HG03196 (cell line): ENCODE data around the gene EML4.

Source experiments
- ATAC-seq: cut with Tn5 transposase; IDR thresholded peaks from one replicate; pipeline ENCODE4 v1.9.1; 2021; ENCODE audit not compliant: unreplicated experiment

The EML4 gene

DNA sequence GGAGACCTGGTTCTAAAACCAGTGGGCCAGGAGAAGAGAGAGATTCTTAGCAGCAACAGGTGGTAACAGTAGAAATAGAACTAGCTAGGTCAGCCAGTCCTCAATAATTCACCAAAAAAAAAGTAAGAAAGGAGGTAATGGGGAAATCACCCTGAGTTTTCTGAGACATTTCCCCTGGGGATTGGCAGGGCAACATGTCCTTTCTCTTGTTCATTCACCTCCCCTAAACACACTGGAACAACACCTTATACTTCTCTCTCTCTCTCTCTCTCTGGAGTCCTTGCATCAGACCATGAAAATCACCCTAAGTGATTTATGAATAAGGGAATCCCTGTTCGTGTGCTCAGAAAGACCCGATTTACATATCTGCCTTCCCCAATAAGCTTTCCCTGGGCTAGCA, 127.1 kb downstream of the EML4 start:
- no peak for ATAC-seq

DNA sequence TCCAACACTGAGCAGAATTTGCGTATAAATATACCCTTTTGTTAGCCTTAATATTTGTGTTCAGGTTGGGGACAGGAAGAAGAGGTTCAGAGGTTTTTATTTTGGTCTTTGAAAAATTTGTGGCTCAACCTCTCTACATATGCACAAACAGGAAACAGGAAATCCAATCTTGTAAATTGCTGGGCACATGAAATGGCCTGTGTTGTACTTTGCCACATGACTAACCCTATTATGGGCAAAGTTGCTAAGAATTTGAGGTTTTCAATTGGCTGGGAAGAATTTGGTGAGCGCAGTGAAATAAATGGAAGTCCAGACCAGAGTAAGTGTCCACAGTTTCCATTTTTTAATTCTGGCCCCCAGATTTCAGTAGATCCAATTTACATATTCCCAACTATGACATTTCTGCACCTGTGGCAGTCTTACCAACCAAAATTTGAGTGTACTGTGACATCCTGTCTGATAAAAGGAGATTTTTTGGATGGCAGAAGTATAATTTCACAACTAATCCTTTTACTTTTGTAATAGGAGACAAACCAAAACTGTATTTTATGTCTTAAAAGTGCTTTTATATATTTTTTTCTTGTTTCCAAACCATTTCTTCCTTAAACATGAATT, 128.3 kb downstream of the EML4 start:
- ATAC-seq, result no peak

DNA sequence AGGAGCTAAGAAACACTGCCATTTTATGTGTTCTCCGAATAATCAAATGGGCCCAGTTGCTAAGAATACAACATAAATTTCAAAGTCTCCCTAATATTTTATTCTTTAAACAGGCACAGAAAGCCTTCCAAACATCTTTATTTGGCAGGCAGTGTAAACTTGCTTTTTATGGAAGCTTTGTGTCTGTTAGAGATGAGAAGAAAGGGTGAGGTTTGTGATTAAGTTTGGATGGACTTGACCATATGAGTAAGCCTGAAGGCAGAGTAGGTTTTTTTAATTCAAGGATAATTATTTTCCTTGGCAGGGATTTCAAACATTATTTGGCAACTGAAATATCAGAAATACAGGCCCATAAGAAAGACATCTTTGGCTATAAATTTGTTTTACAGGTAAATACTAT, 129.0 kb downstream of the EML4 start:
- ATAC-seq, result no peak

DNA sequence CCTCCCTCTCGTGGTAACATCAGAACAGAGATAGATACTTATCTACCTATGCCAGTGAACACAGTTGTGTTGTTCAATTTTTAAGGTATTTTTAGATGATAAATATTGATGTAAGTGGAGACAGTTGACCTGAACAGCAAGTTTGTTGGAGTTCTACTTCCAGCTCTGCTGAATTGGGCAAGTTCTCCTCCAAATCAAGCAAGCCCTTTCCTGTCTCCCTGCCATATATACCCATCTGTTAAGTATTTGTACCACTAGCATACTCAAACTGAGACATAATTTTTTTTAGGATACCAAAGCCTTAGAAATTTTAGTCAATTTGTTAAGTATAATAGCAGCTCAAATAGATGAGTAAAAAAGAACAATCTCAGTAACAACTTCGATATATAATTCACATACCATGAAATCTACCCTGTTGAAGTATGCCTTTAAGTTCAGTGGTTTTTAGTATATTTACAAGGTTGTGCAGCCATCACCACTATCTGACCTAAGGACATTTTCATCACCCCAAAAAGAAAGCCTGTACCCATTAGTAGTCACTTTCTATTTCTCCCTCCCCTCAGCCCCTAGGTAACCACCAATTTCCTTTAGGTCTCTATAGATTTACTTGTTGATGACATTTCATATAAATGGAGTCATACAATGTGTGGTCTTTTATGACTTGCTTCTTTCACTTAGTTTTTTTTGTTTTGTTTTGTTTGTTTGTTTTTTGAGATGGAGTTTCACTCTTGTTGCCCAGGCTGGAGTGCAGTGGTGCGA, 130.0 kb downstream of the EML4 start:
- no peak for ATAC-seq

DNA sequence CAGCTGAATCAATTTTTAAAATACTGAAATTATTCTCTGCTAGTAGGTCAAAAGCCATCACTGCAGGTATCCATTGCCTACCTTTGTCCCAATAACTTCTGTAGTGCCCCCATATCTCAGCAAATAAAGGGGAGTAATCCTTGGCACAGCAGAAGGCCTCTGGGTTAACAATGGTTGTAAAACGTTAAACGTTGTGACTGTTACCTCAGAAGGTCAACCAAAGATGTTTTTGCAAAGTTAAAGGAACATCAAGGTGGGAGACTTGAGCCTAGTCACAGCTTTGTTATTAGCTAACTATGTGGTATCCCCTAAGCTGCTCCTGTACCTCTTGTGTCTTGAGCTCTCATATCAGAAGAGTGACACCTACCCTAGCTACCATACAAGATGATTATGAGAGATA, 131.4 kb downstream of the EML4 start:
- no peak for ATAC-seq

DNA sequence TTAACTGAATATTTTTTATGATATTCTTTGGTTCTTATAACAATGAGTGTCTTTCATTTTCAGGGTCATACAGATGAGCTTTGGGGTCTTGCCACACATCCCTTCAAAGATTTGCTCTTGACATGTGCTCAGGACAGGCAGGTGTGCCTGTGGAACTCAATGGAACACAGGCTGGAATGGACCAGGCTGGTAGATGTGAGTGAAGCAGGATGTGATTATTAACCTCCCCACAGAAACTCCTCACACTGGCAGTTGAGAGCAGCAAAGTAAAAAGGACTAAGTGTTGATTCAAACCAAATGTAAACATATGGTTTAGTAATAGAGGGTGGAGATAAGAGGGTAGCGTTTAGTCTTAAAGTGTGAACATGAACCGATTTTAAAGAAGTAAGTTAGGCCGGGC, 134.1 kb downstream of the EML4 start:
- no peak for ATAC-seq

DNA sequence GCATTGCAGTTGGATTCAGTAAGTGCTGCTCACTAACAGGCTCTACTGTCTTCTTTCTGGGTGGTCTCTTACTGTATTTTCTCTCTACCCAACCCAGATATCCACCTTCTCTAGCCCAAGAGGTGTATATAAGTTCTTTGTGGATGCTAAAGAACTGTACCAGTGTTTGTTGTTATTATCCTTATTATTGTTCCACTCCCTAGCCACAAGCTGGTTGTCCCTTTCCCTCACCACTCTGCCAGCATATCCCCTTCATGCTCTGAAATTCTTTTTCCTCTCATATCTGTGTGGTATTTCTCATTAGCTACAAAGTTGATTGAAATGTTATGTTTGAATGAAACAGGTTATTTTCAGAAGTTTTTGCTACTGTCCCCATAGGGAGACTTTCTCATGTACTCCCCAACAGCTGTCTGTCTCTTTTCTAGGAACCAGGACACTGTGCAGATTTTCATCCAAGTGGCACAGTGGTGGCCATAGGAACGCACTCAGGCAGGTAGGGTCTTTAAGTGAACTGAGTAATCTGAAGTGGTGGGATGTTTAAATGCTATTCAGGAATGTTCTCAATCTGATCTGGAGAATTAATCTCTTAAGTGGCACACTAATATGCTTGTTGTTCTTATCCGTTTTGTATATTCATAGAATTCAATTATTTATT, 135.0 kb downstream of the EML4 start:
- no peak for ATAC-seq

DNA sequence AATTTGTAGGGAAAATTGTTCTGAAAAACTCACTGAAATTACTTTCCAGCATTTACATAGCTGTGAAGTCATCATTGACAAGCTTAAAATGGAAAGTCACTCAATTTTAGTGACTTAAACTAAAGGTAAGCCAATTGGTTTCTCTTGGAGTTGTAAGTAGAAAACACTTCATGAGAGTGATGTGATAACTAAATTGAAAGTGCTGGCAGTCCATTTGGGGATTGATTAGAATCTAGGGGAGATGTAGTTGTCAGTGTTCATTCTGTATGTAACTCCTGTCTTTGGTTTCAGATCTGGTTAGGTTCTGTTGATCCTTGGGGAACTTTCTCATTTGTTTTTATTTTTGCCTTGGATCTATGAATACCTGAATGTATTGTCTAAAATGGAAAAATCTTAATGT, 138.0 kb downstream of the EML4 start:
- no peak for ATAC-seq

DNA sequence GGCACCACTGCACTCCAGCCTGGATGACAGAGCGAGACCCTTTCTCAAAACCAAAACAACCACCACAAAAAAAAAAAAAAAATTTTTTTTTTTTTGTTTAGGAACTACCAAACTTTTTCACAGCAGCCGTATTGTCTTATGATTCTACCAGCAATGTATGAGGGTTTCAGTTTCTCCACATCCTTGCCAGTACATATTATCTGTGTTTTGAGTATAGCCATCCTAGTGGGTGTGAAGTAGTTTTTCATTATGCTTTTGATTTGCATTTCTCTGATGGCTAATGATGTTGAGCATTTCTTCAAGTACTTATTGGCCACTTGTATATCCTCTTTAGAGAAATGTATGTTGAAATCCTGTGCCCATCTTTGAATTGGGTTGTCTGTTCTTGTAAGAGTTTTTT, 140.2 kb downstream of the EML4 start:
- no peak for ATAC-seq

DNA sequence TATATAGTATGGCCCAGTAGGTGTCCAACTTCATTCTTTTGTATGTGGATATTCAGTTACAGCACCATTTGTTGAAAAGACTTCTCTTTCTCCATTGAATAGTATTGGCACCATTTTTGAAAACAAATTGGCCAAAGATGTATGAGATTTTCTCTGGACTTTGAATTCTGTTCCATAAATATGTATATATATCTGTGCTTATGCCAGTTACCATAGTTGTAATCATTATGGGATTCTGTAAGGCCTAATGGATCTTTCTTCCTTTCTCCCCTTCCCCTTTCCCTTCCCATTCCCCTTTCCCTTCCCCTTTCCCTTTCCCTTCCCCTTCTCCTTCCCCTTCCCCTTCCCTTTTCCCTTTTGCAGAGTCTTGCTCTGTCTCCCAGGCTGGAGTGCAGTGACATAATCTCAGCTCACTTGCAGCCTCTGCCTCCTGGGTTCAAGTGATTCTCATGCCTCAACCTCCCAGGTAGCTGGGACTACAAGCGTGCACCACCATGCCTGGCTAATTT, 140.9 kb downstream of the EML4 start:
- ATAC-seq, result no peak

DNA sequence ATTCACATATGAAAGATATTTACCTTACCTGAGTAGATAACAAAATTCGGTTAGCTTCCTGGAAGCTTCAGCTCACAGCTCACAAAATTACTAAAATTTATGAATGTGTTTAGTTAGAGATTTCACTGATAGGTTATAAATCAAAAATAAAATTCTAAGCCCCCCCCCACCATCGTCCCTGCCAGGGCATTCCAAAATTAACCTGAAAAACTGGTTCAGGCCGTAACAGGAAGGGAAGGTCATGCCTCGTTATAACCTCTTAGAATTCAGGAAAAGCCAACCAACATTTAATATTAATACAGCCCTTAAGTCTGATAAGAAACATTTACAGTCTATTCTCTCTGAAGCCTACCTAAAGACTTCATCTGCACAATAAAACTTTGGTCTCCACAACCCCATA, 143.0 kb downstream of the EML4 start:
- ATAC-seq, result no peak

DNA sequence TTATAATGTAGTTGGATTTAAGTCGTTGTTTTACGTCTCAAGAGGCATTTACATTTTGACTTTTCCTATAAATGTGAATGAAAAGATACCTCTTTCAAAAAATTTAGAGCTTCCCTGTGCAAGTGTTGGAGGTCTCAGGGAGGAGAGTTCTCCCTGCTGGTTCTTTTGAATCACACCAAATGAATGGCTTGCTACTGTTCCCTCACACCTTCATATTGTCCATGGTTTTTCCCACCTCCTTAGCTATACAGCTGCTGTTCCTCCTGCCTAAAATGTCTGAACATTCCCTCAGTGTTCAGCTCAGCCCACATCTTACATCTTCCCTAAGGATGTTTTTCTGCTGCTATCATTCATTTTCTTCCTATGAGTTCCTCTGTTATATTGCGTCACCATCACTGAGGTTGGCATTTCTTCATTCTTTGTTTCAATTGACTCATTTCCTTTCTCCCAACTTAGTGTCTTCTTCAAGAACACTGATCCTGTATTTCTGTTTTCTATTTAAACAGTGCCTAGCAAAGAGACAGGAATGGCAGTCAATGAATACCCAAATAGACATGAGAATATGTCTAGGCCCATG, 145.8 kb downstream of the EML4 start:
- no peak for ATAC-seq

DNA sequence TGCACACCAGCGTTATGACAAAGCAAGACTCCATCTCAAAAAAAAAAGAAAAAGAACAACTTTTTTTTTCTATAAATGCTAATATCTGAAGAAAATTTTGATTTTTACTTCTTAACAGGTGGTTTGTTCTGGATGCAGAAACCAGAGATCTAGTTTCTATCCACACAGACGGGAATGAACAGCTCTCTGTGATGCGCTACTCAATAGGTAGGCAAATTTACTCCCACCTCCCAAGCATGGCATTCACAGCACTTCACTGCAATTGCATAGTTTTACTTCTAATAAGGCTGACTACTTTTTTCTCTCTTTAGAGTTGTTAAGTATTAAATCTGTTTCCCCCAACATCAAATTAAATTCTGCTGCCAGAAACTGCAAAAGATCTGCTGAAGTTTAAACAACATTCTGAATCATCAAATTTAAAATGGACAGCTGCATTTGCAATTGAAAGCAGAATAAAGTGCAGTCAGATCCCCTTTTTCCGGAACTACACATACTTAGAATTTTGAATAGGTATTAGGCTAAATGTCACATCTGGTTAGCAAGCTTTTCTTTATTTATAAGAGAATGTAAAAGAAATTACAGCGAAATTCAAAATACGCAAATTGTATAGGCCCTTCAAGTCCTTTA, 146.8 kb downstream of the EML4 start:
- ATAC-seq, result no peak

DNA sequence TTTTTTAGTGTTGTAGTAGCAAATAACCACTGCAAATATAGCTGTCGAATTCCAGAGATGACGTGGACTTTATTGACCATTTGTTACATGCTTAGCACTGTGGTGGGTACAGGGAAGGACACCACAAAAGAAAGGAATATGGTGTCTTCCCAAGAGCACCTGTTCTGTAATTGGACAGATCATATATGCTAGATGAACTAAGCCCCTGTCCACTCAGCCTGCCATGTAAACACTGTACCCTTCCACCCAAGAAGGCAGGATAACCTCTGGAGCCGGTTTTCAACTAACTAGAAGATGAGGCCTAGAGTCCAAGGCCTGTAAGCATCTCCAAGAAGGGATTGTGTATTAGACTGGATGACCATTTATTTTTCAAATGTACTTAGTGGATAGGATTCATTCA, 147.8 kb downstream of the EML4 start:
- ATAC-seq, result no peak

DNA sequence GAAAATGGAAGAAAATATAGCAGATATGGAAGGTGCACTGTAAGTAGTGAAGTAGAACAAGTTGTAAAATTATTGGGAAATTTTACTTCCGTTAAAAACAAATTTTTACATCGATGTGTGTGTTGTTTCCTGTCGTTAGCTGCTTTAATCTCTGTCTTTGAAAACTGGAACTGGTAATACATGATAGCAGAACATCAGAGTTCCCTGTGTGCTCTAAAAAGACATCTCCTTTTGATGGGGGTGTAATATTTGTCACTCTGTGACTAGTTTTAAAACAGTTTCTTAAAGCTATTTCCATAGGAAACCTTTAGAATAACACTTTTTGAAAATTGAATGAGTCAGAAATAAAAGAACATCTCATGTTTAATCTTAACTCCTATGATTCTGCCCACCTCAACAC, 148.3 kb downstream of the EML4 start:
- no peak for ATAC-seq

DNA sequence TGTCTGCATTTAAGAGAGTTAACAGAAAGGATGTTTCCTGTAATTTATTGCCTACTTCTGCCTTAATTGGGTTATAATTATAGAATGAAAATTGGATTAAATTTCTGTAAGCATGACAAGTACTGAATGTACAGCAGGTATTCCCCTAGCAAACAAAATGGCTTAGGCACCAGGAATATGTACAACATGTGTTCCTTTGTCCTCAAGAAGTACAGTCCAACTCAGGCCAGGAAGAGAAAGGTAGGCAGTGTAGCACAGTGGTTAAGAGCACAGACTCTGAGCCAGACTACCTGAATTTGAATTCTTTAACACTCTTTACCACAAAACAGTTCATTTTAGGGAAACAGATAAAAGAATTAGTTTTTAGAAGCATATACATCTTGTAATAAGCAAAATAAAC, 148.8 kb downstream of the EML4 start:
- ATAC-seq, result no peak

DNA sequence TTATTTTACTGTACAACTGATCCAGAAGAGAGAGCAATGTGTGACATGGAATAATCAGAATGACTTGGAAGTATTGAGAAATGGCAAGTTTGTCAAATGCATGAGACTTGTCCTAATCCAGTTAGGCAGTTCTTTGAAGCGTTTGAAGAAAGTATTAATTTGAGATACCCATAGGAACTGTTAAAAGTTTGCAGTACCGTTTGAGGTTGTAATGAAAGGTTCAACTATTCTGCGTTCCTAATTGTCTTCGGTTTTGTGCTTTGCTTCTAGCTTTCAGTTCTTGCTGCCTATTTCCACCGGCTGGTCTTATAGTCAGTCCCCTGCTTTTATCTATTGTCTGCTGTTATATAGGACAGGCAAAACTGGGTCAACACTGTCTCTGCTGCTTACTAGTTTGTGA, 150.1 kb downstream of the EML4 start:
- ATAC-seq, result no peak

DNA sequence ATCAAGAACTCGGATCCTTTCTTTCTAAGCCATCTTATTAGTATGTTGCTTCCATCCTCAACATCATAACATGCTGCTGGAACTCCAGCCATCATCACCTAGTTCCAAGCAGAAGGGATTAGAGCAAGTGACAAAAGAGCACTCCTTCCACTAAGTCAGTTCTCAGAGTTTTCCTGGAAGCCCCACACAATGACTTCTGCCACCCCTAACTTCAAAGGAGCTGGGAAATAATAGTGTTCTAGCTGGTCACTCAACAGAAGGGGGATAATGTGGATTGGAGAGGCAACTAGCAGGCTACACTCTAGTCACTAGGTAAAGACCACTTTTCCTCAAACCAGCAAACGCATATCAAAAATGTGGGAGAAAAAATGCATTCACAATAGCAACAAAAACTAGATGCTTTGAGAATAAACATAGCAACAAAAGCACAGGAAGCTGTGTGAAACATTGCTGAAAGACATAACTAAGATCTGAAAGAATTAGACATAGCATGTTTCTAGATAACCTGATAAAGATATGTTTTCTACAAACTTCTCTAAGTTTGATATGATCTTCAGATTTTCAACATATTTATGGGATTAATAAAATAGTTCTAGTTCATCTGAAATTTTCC, 152.4 kb downstream of the EML4 start:
- ATAC-seq, result no peak

DNA sequence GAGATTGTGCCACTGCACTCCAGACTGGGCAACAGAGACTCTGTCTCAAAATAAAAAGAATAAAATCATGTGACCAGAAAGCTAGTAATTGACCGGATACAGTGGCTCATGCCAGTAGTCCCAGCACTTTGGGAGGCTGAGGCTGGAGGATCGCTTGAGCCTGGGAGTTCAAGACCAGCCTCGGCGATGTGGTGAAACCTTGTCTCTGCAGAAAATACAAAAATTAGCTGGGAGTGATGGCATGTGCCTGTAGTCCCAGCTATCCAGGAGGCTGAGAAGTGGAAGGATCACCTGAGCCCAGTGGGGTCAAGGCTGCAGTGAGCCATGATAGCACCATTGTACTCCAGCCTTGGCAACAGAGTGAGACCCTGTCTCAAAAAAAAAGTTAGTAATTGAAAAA, 155.1 kb downstream of the EML4 start:
- no peak for ATAC-seq

DNA sequence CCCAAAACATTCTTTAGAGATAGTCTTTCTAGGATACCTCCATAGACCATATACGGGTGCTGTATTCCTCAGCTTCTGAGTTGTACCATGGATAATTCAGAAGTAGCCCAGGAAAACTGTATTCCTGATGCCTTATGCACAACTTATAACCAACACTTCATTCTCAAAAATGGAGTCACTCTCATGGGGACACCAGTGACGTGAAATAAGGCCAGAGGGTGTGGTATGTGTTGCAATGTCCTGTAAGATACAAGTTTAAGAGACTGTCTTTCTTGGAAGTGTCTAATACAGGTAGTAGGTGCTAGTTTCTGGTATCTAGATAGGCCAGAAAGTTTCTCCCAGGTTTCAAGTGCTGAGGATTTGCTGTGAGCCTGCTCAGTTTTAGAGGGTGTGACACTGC, 155.8 kb downstream of the EML4 start:
- no peak for ATAC-seq

DNA sequence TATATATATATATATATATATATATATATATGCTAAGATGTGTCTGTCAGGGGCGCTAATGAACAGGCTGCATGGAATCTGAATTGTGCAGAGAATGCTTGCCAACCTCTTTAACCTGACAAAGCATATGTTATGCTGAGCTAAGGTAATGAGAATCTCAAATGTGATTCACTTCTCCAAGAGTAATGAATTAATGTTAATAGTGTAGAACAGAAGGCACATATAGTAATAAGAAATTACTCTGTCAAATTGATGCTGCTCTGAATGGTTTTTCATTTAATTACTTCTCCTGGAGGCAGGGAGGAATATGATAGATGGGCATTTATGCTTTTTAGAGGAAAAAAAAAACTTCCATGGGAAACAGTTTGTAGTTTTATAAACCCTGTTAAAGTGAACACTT, 156.5 kb downstream of the EML4 start:
- ATAC-seq, result no peak
